ENCODE results near the gene TBXAS1.

Gene TBXAS1

DNA sequence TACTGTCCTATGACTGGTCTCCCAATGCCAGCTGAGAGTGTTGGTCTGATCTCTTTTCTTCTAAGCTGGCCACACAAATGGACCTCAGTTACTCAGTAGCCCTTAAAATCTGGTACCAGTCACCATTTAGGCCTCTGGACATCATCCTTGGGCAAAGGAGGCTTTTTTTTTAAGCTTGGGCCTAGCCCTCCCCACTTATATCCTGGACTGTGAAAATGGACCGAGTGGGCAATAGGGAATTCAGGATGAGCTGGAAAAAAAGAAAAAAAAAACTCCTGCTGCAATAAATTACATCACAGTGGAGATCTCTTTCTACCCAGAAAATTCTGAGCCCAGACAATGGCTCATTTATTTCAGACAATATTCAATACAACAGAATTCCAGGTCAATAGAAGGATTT is 165.3 kb downstream of the TBXAS1 start:
- DNase-seq, result no peak
- H3K9ac ChIP-seq (ENCODE audit: low read length), result no peak overlapping the region
- no peak overlapping the region for H3K4me2 ChIP-seq (ENCODE audit: low read depth, low read length)
- no peaks in the 10 kb centered on the region for H3K27me3 ChIP-seq (replicated peaks; ENCODE audit: insufficient read depth, low read length)
- no peak overlapping the region for H2AFZ ChIP-seq (ENCODE audit: low read length)
- H3K27ac ChIP-seq (ENCODE audit: low read length), result no peak overlapping the region
- H3K9me3 ChIP-seq (replicated peaks; ENCODE audit: insufficient read depth, low read length), result no peaks in the 10 kb centered on the region
- H4K20me1 ChIP-seq (ENCODE audit: insufficient read depth, low read length), result no peaks in the 10 kb centered on the region
- no peaks in the 10 kb centered on the region for H3K79me2 ChIP-seq (ENCODE audit: low read length)
- H3K9me2 ChIP-seq (replicated peaks; ENCODE audit: insufficient read depth, low read length), result no peaks in the 10 kb centered on the region
- no peaks in the 10 kb centered on the region for H3K4me1 ChIP-seq (ENCODE audit: low read length)
- H3K4me3 ChIP-seq (ENCODE audit: low read length), result no peak overlapping the region
- TF ChIP-seq EZH2phosphoT487 (IDR thresholded peaks at IDR 0.05; ENCODE audit: low read length) (no peak), EZH2 (optimal IDR thresholded peaks at IDR 0.05; ENCODE audit: low read depth, low read length) (no peak)
- TF ChIP-seq, protein P1, sequence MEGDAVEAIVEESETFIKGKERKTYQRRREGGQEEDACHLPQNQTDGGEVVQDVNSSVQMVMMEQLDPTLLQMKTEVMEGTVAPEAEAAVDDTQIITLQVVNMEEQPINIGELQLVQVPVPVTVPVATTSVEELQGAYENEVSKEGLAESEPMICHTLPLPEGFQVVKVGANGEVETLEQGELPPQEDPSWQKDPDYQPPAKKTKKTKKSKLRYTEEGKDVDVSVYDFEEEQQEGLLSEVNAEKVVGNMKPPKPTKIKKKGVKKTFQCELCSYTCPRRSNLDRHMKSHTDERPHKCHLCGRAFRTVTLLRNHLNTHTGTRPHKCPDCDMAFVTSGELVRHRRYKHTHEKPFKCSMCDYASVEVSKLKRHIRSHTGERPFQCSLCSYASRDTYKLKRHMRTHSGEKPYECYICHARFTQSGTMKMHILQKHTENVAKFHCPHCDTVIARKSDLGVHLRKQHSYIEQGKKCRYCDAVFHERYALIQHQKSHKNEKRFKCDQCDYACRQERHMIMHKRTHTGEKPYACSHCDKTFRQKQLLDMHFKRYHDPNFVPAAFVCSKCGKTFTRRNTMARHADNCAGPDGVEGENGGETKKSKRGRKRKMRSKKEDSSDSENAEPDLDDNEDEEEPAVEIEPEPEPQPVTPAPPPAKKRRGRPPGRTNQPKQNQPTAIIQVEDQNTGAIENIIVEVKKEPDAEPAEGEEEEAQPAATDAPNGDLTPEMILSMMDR (IDR thresholded peaks at IDR 0.05; ENCODE audit: low read length), result no peak
- no peaks in the 10 kb centered on the region for H3K36me3 ChIP-seq (replicated peaks; ENCODE audit: insufficient read depth, low read length)
- H3F3A ChIP-seq (ENCODE audit: insufficient read depth, low read length), result no peaks in the 10 kb centered on the region

DNA sequence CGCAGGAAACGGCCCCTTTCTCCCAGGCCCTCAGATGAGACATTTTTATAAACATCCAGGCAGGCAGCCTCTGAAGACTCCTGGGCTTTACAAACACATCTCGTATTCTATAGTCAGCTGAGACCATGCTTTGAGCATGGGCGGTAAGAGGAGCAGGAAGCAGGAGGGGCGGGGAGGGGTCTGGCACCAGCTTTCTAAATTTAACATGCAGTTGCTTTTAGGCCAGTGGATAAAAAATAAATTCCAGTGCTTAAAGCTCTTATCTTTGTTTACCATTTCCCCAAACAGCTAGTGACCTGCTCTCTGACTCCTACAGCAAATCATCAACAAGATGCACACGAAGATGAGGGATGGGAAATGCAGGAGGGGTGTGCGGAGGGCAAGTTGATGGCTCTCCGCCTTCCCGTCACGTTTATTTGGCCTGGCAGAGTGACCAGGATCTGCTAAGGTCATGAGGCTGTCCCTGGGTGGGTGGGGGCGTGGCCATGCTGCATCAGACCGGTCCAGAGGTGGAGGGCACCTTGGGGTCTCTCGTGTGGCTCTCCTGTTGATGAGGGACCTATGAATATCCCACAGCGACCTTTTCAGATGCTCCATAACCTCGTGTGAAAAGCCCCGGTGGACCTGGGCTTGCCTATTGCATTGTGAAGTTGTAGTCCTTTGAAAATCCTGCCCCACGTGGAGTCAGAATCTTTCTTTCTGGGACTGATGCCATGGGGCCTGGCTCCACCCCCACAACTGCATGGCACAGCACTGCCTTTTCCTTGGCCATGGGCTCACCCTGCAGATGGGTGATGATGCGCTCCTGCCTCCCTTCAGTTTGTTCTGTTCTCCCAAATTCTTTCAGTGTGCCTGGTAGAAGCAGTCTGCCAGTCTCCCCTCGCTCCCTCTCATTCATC is 166.2 kb downstream of the TBXAS1 start:
- H3K36me3 ChIP-seq (replicated peaks; ENCODE audit: insufficient read depth, low read length), result no peaks in the 10 kb centered on the region
- no peak overlapping the region for H3K9ac ChIP-seq (ENCODE audit: low read length)
- no peak overlapping the region for H2AFZ ChIP-seq (ENCODE audit: low read length)
- H3K27me3 ChIP-seq (replicated peaks; ENCODE audit: insufficient read depth, low read length), result no peaks in the 10 kb centered on the region
- no peak overlapping the region for H3K4me2 ChIP-seq (ENCODE audit: low read depth, low read length)
- H3K4me1 ChIP-seq (ENCODE audit: low read length), result no peaks in the 10 kb centered on the region
- no peak for DNase-seq
- no peaks in the 10 kb centered on the region for H4K20me1 ChIP-seq (ENCODE audit: insufficient read depth, low read length)
- no peaks in the 10 kb centered on the region for H3F3A ChIP-seq (ENCODE audit: insufficient read depth, low read length)
- H3K9me3 ChIP-seq (replicated peaks; ENCODE audit: insufficient read depth, low read length), result no peaks in the 10 kb centered on the region
- no peaks in the 10 kb centered on the region for H3K9me2 ChIP-seq (replicated peaks; ENCODE audit: insufficient read depth, low read length)
- no peak overlapping the region for H3K27ac ChIP-seq (ENCODE audit: low read length)
- no peaks in the 10 kb centered on the region for H3K79me2 ChIP-seq (ENCODE audit: low read length)
- no peak overlapping the region for H3K4me3 ChIP-seq (ENCODE audit: low read length)
- TF ChIP-seq, protein P1 (IDR thresholded peaks at IDR 0.05; ENCODE audit: low read length), result no peak
- TF ChIP-seq EZH2phosphoT487 (IDR thresholded peaks at IDR 0.05; ENCODE audit: low read length) (no peak), EZH2 (optimal IDR thresholded peaks at IDR 0.05; ENCODE audit: low read depth, low read length) (no peak)

DNA sequence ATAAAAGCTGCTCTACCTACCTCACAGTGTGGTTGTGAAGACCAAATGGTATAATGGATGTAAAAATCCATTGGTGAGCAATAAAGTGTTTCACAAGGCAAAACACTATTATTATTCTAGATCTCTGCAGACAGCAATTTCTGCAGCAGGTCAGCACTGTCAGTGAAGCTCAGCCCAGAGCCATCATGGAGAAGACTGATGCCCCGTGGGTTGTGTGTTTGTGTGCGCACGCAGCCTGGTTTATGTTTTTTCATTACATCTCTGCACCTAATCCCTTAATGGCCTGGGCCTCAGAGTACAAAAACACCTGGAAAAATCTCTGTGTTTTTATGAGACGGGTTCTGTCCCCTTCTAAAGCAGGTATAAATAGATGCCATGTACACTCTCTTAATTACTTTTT is 169.5 kb downstream of the TBXAS1 start:
- H2AFZ ChIP-seq (ENCODE audit: low read length), result no peak overlapping the region
- H3K9me3 ChIP-seq (replicated peaks; ENCODE audit: insufficient read depth, low read length), result no peaks in the 10 kb centered on the region
- H3K36me3 ChIP-seq (replicated peaks; ENCODE audit: insufficient read depth, low read length), result no peaks in the 10 kb centered on the region
- no peak overlapping the region for H3K27ac ChIP-seq (ENCODE audit: low read length)
- no peak for DNase-seq
- no peaks in the 10 kb centered on the region for H3K79me2 ChIP-seq (ENCODE audit: low read length)
- no peaks in the 10 kb centered on the region for H3K9me2 ChIP-seq (replicated peaks; ENCODE audit: insufficient read depth, low read length)
- H3F3A ChIP-seq (ENCODE audit: insufficient read depth, low read length), result no peaks in the 10 kb centered on the region
- no peak overlapping the region for H3K4me2 ChIP-seq (ENCODE audit: low read depth, low read length)
- H3K9ac ChIP-seq (ENCODE audit: low read length), result no peak overlapping the region
- H3K4me3 ChIP-seq (ENCODE audit: low read length), result no peak overlapping the region
- no peaks in the 10 kb centered on the region for H3K27me3 ChIP-seq (replicated peaks; ENCODE audit: insufficient read depth, low read length)
- TF ChIP-seq EZH2 (optimal IDR thresholded peaks at IDR 0.05; ENCODE audit: low read depth, low read length) (no peak), EZH2phosphoT487 (IDR thresholded peaks at IDR 0.05; ENCODE audit: low read length) (no peak)
- TF ChIP-seq, protein P1 (IDR thresholded peaks at IDR 0.05; ENCODE audit: low read length), result no peak
- H3K4me1 ChIP-seq (ENCODE audit: low read length), result no peaks in the 10 kb centered on the region
- H4K20me1 ChIP-seq (ENCODE audit: insufficient read depth, low read length), result no peaks in the 10 kb centered on the region
